HT-29 (cell line): ENCODE data around the gene IFNA4. TPM values are rescaled to one million over a fixed set of nuclear protein-coding genes. Genes with fewer than 3 reads are reported as not detected.
"Not testable (repeated sequence)": the region's sequence is repeated elsewhere in the genome, so short reads cannot be mapped to it uniquely, and the experiment has no call there.

Source experiments
- DNase-seq: peaks from one replicate; pipeline ENCODE4 v3.0.0-alpha.2; 2015; ENCODE audit warnings: low spot score
- total RNA-seq: library from RNA; depleted of rRNA; stranded (reverse); fragments of >200 nt; shearing (Covaris generic); gene quantifications from 2 replicates; pipeline ENCODE4 v1.2.3, GENCODE V29; 2014; rRNA removed

Gene IFNA4
- not detected in 2 replicates for total RNA-seq

- not testable (repeated sequence) for DNase-seq
These were observed at the start of gene IFNA4 for GRCh38 chr9:21187487-21187886. TSS of gene IFNA4 (minus strand) at chr9:21187587. CDS start at chr9:21187531, 56 bp downstream.

GRCh38 chr9:21236360-21236714 is 49.0 kb upstream of the IFNA4 start:
- not testable (repeated sequence) for DNase-seq

GRCh38 chr9:21235468-21236359 is 48.3 kb upstream of the IFNA4 start:
- DNase-seq, result peak; percentile 76

- no peak for DNase-seq
These were observed 46.8 kb upstream of the IFNA4 start for GRCh38 chr9:21234153-21234687.

GRCh38 chr9:21233258-21233657 is 45.9 kb upstream of the IFNA4 start:
- DNase-seq, result no peak

- DNase-seq, result no peak
These were observed 40.7 kb upstream of the IFNA4 start, which contains the start of gene IFNA17 for GRCh38 chr9:21228122-21228521. TSS of gene IFNA17 (minus strand) at chr9:21228222. CDS start at chr9:21228173, 49 bp downstream.

GRCh38 chr9:21217211-21217610 is 29.8 kb upstream of the IFNA4 start, which contains the start of gene IFNA16:
TSS of gene IFNA16 (minus strand) at chr9:21217311. CDS start at chr9:21217305, 6 bp downstream.
- not testable (repeated sequence) for DNase-seq

GRCh38 chr9:21213411-21214326 is 26.3 kb upstream of the IFNA4 start:
- peak; percentile 10 for DNase-seq

GRCh38 chr9:21212160-21212559 is 24.8 kb upstream of the IFNA4 start:
- DNase-seq, result not testable (repeated sequence)

- DNase-seq, result not testable (repeated sequence)
These were observed 23.4 kb upstream of the IFNA4 start for GRCh38 chr9:21210782-21211181.

- no peak for DNase-seq
These were observed 22.9 kb upstream of the IFNA4 start for GRCh38 chr9:21210311-21210710.

- not testable (repeated sequence) for DNase-seq
These were observed 19.7 kb upstream of the IFNA4 start, which contains the start of gene IFNA10 for GRCh38 chr9:21207043-21207442. TSS of gene IFNA10 (minus strand) at chr9:21207143. CDS start at chr9:21207097, 46 bp downstream.

GRCh38 chr9:21205204-21205603 is 17.8 kb upstream of the IFNA4 start:
- no peak for DNase-seq

- not testable (repeated sequence) for DNase-seq
These were observed 14.7 kb upstream of the IFNA4 start, which contains the start of gene IFNA7 for GRCh38 chr9:21202105-21202504. TSS of gene IFNA7 (minus strand) at chr9:21202205. CDS start at chr9:21202165, 40 bp downstream.

- peak; percentile 45 for DNase-seq
These were observed 7.7 kb upstream of the IFNA4 start for GRCh38 chr9:21194867-21195776.

- DNase-seq, result peak; percentile 34
These were observed 4.3 kb downstream of the IFNA4 start for GRCh38 chr9:21182810-21183736.

- no peak for DNase-seq
These were observed 12.7 kb downstream of the IFNA4 start for GRCh38 chr9:21174671-21175070.

- no peak for DNase-seq
These were observed 15.2 kb downstream of the IFNA4 start for GRCh38 chr9:21172156-21172555.

- DNase-seq, result no peak
These were observed 16.0 kb downstream of the IFNA4 start for GRCh38 chr9:21171351-21171750.
